Neural progenitor cell (in vitro differentiated cells): ENCODE results near the gene C7orf33. TPM values are rescaled to one million over a fixed set of nuclear protein-coding genes. Genes with fewer than 3 reads are reported as not detected.

Source experiments
- DNase-seq: peaks from one replicate; pipeline ENCODE4 v3.0.0-alpha.2; 2016; ENCODE audit warnings: low spot score
- H2AFZ ChIP-seq: fragments of 200-600 bp; sonication (generic); replicated peaks from 2 replicates; pipeline ENCODE4 v1.6.1; 2016; ENCODE audit warnings: antibody characterized with exemption
- H3F3A ChIP-seq: fragments of 200-600 bp; sonication (generic); 2 replicates; pipeline ENCODE4 v1.6.1; 2016; ENCODE audit warnings: antibody characterized with exemption, low read depth
- H3K27ac ChIP-seq: fragments of 200-600 bp; sonication (generic); 2 replicates; pipeline ENCODE4 v1.5.1; 2016; ENCODE audit warnings: mild to moderate bottlenecking
- H3K27me3 ChIP-seq: fragments of 200-600 bp; sonication (generic); 2 replicates; pipeline ENCODE4 v1.6.1; 2016; ENCODE audit warnings: mild to moderate bottlenecking, moderate library complexity
- H3K36me3 ChIP-seq: fragments of 200-600 bp; sonication (generic); 2 replicates; pipeline ENCODE4 v1.5.1; 2016
- H3K4me1 ChIP-seq: fragments of 200-600 bp; sonication (generic); 2 replicates; pipeline ENCODE4 v1.6.1; 2016; ENCODE audit warnings: mixed run types
- H3K4me2 ChIP-seq: fragments of 200-600 bp; sonication (generic); 2 replicates; pipeline ENCODE4 v1.6.1; 2016
- H3K4me3 ChIP-seq: fragments of 200-600 bp; sonication (generic); 2 replicates; pipeline ENCODE4 v1.5.1; 2016
- H3K79me2 ChIP-seq: fragments of 200-600 bp; sonication (generic); 2 replicates; pipeline ENCODE4 v1.6.1; 2016; ENCODE audit warnings: low read depth
- H3K9ac ChIP-seq: fragments of 200-600 bp; sonication (generic); 2 replicates; pipeline ENCODE4 v1.6.1; 2016
- H3K9me3 ChIP-seq: fragments of 200-600 bp; sonication (generic); 2 replicates; pipeline ENCODE4 v1.5.1; 2016; ENCODE audit warnings: low read depth
- H4K20me1 ChIP-seq: fragments of 200-600 bp; sonication (generic); 2 replicates; pipeline ENCODE4 v1.6.1; 2016; ENCODE audit warnings: low read depth
- H3K27ac Mint-ChIP-seq: 3 replicates; pipeline ENCODE4 v1.8.0; 2021; ENCODE audit warnings: mixed read lengths
- H3K27me3 Mint-ChIP-seq: 2 replicates; pipeline ENCODE4 v1.8.0; 2022; ENCODE audit warnings: low read depth, mild to moderate bottlenecking, inconsistent platforms, moderate library complexity, mixed read lengths; ENCODE audit not compliant: insufficient read depth
- H3K36me3 Mint-ChIP-seq: 3 replicates; pipeline ENCODE4 v1.8.0; 2021; ENCODE audit warnings: mixed read lengths
- H3K4me1 Mint-ChIP-seq: 3 replicates; pipeline ENCODE4 v1.8.0; 2021; ENCODE audit warnings: mixed read lengths
- H3K4me3 Mint-ChIP-seq: 3 replicates; pipeline ENCODE4 v1.8.0; 2021; ENCODE audit warnings: mild to moderate bottlenecking, moderate library complexity, mixed read lengths
- H3K9me3 Mint-ChIP-seq: 3 replicates; pipeline ENCODE4 v1.8.0; 2020; ENCODE audit warnings: mixed read lengths
- CTCF ChIP-seq: fragments of 200-600 bp; sonication (generic); IDR thresholded peaks from 2 replicates; pipeline ENCODE4 v1.5.1; 2017; ENCODE audit warnings: antibody characterized with exemption, mild to moderate bottlenecking
- EZH2 ChIP-seq: fragments of 200-600 bp; sonication (generic); IDR thresholded peaks from 2 replicates; pipeline ENCODE4 v1.6.1; 2017; ENCODE audit warnings: antibody characterized with exemption, mild to moderate bottlenecking, moderate library complexity
- EZH2phosphoT487 ChIP-seq: fragments of 200-600 bp; sonication (generic); IDR thresholded peaks from 2 replicates; pipeline ENCODE4 v1.6.1; 2017; ENCODE audit warnings: antibody characterized with exemption
- total RNA-seq: library from RNA; depleted of rRNA; stranded (reverse); fragments of >200 nt; gene quantifications from 2 replicates; pipeline ENCODE4 v1.2.3, GENCODE V29; 2015; ENCODE audit warnings: low replicate concordance

The C7orf33 gene
- total RNA-seq, 1 donor from 2014 or later = not detected

- TF ChIP-seq EZH2phosphoT487 = no peak
- no peak for TF ChIP-seq EZH2
- TF ChIP-seq CTCF = no peak
- Mint-ChIP-seq H3K4me3 (no peak overlapping the region), H3K4me1 (peaks cover 5% of the 10 kb centered on the region)
Observed at GRCh38 chr7:148545172-148545571, 45.4 kb upstream of the C7orf33 start.

GRCh38 chr7:148545932-148546331, 44.6 kb upstream of the C7orf33 start:
- Mint-ChIP-seq H3K36me3 (peaks cover 2% of the 10 kb centered on the region), H3K27me3 (no peaks in the 10 kb centered on the region), H3K27ac (no peak overlapping the region), H3K9me3 (no peaks in the 10 kb centered on the region), H3K4me1 (no peaks in the 10 kb centered on the region), H3K4me3 (no peak overlapping the region)
- Histone ChIP-seq H3K4me3 (no peak overlapping the region), H3K4me1 (no peaks in the 10 kb centered on the region), H3K79me2 (no peaks in the 10 kb centered on the region), H3K27me3 (no peaks in the 10 kb centered on the region), H3F3A (no peaks in the 10 kb centered on the region), H4K20me1 (no peaks in the 10 kb centered on the region), H3K9me3 (no peaks in the 10 kb centered on the region), H2AFZ (no peak overlapping the region), H3K9ac (no peak overlapping the region), H3K27ac (no peak overlapping the region), H3K36me3 (no peaks in the 10 kb centered on the region), H3K4me2 (no peak overlapping the region)
- TF ChIP-seq CTCF (no peak), EZH2 (no peak), EZH2phosphoT487 (no peak)
- no peak for DNase-seq

More at GRCh38 chr7:148545172-148545571, 45.4 kb upstream of the C7orf33 start:
- Histone ChIP-seq H3K9me3 (no peaks in the 10 kb centered on the region), H3K27ac (no peak overlapping the region), H3K4me1 (peaks cover 6% of the 10 kb centered on the region), H3K36me3 (no peaks in the 10 kb centered on the region), H3K27me3 (no peaks in the 10 kb centered on the region), H3K4me2 (no peak overlapping the region), H2AFZ (no peak overlapping the region), H3K79me2 (no peaks in the 10 kb centered on the region), H3K4me3 (no peak overlapping the region), H3F3A (peaks cover 4% of the 10 kb centered on the region), H3K9ac (no peak overlapping the region), H4K20me1 (no peaks in the 10 kb centered on the region)
- Mint-ChIP-seq H3K36me3 (peaks cover 2% of the 10 kb centered on the region), H3K9me3 (no peaks in the 10 kb centered on the region), H3K27ac (no peak overlapping the region), H3K27me3 (no peaks in the 10 kb centered on the region)
- DNase-seq = no peak

GRCh38 chr7:148546857-148547256, 43.7 kb upstream of the C7orf33 start:
- Histone ChIP-seq H2AFZ (peak overlapping the region; percentile 5), H3K4me1 (no peaks in the 10 kb centered on the region), H4K20me1 (no peaks in the 10 kb centered on the region), H3K4me3 (no peak overlapping the region), H3F3A (no peaks in the 10 kb centered on the region), H3K36me3 (no peaks in the 10 kb centered on the region), H3K79me2 (no peaks in the 10 kb centered on the region), H3K27ac (no peak overlapping the region), H3K4me2 (no peak overlapping the region), H3K9me3 (no peaks in the 10 kb centered on the region), H3K9ac (no peak overlapping the region), H3K27me3 (no peaks in the 10 kb centered on the region)
- Mint-ChIP-seq H3K36me3 (peaks cover 2% of the 10 kb centered on the region), H3K27me3 (no peaks in the 10 kb centered on the region), H3K4me3 (no peak overlapping the region), H3K9me3 (peaks cover 2% of the 10 kb centered on the region), H3K4me1 (no peaks in the 10 kb centered on the region), H3K27ac (no peak overlapping the region)
- TF ChIP-seq EZH2phosphoT487 (no peak), CTCF (no peak), EZH2 (no peak)
- DNase-seq = no peak

GRCh38 chr7:148547951-148548350, 42.6 kb upstream of the C7orf33 start:
- H3K27me3 Mint-ChIP-seq = no peaks in the 10 kb centered on the region
- no peak overlapping the region for H3K4me3 ChIP-seq
- no peaks in the 10 kb centered on the region for H3K36me3 ChIP-seq
- H3K4me1 Mint-ChIP-seq = no peaks in the 10 kb centered on the region
- no peaks in the 10 kb centered on the region for H3K9me3 ChIP-seq
- no peaks in the 10 kb centered on the region for H3K79me2 ChIP-seq
- no peak for TF ChIP-seq EZH2
- TF ChIP-seq CTCF = no peak
- TF ChIP-seq EZH2phosphoT487 = no peak
- no peak overlapping the region for H3K9ac ChIP-seq
- no peak overlapping the region for H3K27ac ChIP-seq
- H3K4me1 ChIP-seq = no peaks in the 10 kb centered on the region
- H2AFZ ChIP-seq = no peak overlapping the region
- DNase-seq = no peak
- H3K9me3 Mint-ChIP-seq = peaks cover 2% of the 10 kb centered on the region
- no peaks in the 10 kb centered on the region for H3F3A ChIP-seq
- H3K27ac Mint-ChIP-seq = no peak overlapping the region
- no peak overlapping the region for H3K4me3 Mint-ChIP-seq
- no peaks in the 10 kb centered on the region for H4K20me1 ChIP-seq
- no peaks in the 10 kb centered on the region for H3K27me3 ChIP-seq
- peaks cover 2% of the 10 kb centered on the region for H3K36me3 Mint-ChIP-seq
- no peak overlapping the region for H3K4me2 ChIP-seq
